Kidney epithelial cell (primary cell): ENCODE results near the gene EDEM3. TPM values are rescaled to one million over a fixed set of nuclear protein-coding genes. Genes with fewer than 3 reads are reported as not detected.

Experiments
- DNase-seq: peaks from one replicate; pipeline ENCODE4 v3.0.0-alpha.2; 2010; ENCODE audit warnings: low read depth
- H3K27me3 ChIP-seq: 2 replicates; pipeline ENCODE4 v1.6.0; 2011; ENCODE audit warnings: low read length; ENCODE audit not compliant: control insufficient read depth, insufficient read depth
- H3K36me3 ChIP-seq: 2 replicates; pipeline ENCODE4 v1.5.1; 2011; ENCODE audit warnings: low read length; ENCODE audit not compliant: control insufficient read depth, insufficient read depth
- H3K4me3 ChIP-seq: 2 replicates; pipeline ENCODE4 v1.5.1; 2011; ENCODE audit warnings: low read depth, mild to moderate bottlenecking, control low read depth, low read length
- total RNA-seq: library from RNA; depleted of rRNA; stranded (reverse); fragments of >200 nt; gene quantifications from 2 replicates; pipeline ENCODE4 v1.2.3, GENCODE V29; 2015
- TF ChIP-seq, protein P1 (sequence below): IDR thresholded peaks from 2 replicates; pipeline ENCODE4 v1.5.1; 2011; ENCODE audit warnings: mild to moderate bottlenecking, moderate library complexity, low read length, control low read depth, inconsistent platforms; ENCODE audit not compliant: insufficient read depth, poor library complexity, severe bottlenecking

Gene EDEM3
- total RNA-seq, 1 donor from 2014 or later, result 20.2 TPM

- no peak overlapping the region for H3K4me3 ChIP-seq
- no peaks in the 10 kb centered on the region for H3K36me3 ChIP-seq
- TF ChIP-seq, protein P1, sequence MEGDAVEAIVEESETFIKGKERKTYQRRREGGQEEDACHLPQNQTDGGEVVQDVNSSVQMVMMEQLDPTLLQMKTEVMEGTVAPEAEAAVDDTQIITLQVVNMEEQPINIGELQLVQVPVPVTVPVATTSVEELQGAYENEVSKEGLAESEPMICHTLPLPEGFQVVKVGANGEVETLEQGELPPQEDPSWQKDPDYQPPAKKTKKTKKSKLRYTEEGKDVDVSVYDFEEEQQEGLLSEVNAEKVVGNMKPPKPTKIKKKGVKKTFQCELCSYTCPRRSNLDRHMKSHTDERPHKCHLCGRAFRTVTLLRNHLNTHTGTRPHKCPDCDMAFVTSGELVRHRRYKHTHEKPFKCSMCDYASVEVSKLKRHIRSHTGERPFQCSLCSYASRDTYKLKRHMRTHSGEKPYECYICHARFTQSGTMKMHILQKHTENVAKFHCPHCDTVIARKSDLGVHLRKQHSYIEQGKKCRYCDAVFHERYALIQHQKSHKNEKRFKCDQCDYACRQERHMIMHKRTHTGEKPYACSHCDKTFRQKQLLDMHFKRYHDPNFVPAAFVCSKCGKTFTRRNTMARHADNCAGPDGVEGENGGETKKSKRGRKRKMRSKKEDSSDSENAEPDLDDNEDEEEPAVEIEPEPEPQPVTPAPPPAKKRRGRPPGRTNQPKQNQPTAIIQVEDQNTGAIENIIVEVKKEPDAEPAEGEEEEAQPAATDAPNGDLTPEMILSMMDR, result no peak
- H3K27me3 ChIP-seq, result no peaks in the 10 kb centered on the region
- no peak for DNase-seq
Measured at GRCh38 chr1:184655185-184655584, 99.5 kb downstream of the EDEM3 start.

GRCh38 chr1:184650177-184650866 lies 104.3 kb downstream of the EDEM3 start:
- H3K36me3 ChIP-seq, result no peaks in the 10 kb centered on the region
- no peaks in the 10 kb centered on the region for H3K27me3 ChIP-seq
- no peak overlapping the region for H3K4me3 ChIP-seq
- TF ChIP-seq, protein P1, result no peak
- no peak for DNase-seq

DNA sequence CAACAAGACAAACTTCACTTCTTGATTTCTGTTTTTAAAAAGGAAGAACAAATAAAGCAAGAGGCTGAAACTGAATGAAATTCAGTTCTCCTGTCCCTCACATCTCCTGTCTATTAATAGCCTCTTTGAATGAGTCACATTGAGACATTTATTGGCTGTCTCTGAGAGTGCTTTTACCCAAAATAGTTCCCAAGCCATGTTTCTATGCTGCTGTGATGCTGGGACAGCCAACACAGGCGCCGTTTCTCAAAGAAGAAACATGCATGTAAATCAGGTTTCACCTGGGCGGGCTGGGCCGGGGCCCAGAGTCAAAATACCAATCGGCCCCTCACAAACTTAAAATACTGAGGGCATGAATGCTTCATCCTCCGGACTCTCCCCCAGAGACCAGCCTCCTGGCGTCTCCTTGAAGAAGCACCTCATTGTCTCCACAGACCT lies 105.2 kb downstream of the EDEM3 start:
- H3K27me3 ChIP-seq, result no peaks in the 10 kb centered on the region
- H3K4me3 ChIP-seq, result no peak overlapping the region
- TF ChIP-seq, protein P1, result no peak
- DNase-seq, result no peak
- H3K36me3 ChIP-seq, result no peaks in the 10 kb centered on the region

DNA sequence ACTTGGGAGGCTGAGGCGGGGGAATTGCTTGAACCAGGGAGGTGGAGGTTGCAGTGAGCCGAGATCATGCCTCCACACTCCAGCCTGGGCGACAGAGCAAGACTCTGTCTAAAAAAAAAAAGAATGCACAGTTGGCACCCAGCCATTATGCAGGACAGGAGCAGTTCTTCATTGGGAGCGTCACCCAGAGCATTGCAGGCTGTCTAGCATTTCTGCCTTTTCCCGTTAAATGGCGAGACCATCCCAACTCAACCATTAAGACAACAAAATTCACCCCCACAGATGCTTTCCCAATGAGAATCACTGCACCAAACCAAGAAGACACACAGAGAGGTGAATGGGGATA lies 105.8 kb downstream of the EDEM3 start:
- no peak for DNase-seq
- TF ChIP-seq, protein P1, result no peak

GRCh38 chr1:184648160-184648855 lies 106.3 kb downstream of the EDEM3 start:
- no peak overlapping the region for H3K4me3 ChIP-seq
- TF ChIP-seq, protein P1, result no peak
- no peaks in the 10 kb centered on the region for H3K36me3 ChIP-seq
- no peaks in the 10 kb centered on the region for H3K27me3 ChIP-seq
- DNase-seq, result no peak

More for the DNA sequence above, 105.8 kb downstream of the EDEM3 start:
- Histone ChIP-seq H3K36me3 (no peaks in the 10 kb centered on the region), H3K4me3 (no peak overlapping the region), H3K27me3 (no peaks in the 10 kb centered on the region)
